ENCODE measurements around the gene SLC26A9. TPM values are rescaled to one million over a fixed set of nuclear protein-coding genes. Genes with fewer than 3 reads are reported as not detected.

SLC26A9 gene
- total RNA-seq, 1 donor from 2014 or later: 34.0 TPM

DNA sequence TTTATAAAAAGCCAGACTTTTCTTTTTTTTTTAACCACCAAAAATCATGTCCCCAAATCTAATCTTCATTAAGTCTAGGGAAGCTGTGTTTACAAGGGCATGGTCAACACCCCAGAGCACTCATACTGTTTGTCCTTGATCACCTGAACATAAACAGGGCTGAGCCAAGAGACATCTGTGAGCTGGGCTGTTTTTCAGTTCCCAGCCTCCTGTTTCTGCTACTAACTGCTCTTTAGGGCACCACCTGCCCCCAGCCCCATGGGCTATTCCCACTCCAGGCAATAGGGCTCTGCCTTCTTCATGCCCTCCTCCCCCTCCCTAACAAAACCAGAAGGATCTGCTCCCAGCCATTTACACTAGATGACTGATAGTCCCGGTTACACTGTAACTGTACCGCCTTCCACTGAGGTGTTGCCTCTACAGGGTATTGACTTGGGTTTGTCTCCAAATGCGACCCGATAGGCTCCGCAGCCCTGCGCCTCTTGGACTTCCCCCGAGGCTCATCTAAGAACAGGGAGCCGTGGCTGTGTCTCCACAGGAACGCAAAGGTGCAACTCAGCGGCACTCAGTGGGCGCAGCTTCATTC, 11.7 kb upstream of the SLC26A9 start:
- intact Hi-C loops (cut with micrococcal nuclease): no loop called here
- no peak for DNase-seq

DNA sequence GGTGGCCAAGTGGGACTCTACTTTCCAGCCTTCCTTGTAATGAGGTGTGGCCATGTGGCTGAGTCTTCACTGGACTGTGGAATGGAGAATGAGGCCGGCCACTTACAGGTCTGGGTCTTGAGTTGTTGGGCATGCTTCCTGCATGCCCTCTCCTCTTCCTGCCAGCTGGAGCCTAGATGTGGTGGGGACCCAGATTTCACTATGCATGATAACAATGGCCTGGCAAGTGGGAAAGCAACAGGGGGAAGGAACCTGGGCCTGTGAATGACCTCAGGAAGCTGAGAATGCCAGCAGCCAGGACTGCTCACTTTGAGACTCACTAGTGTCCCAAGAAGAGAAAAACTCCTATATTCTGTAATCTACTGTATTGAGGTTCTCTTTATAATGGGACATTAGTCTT, 8.5 kb upstream of the SLC26A9 start:
- no peak for ATAC-seq

More for the DNA sequence above, 11.7 kb upstream of the SLC26A9 start:
- no peak for ATAC-seq

DNA sequence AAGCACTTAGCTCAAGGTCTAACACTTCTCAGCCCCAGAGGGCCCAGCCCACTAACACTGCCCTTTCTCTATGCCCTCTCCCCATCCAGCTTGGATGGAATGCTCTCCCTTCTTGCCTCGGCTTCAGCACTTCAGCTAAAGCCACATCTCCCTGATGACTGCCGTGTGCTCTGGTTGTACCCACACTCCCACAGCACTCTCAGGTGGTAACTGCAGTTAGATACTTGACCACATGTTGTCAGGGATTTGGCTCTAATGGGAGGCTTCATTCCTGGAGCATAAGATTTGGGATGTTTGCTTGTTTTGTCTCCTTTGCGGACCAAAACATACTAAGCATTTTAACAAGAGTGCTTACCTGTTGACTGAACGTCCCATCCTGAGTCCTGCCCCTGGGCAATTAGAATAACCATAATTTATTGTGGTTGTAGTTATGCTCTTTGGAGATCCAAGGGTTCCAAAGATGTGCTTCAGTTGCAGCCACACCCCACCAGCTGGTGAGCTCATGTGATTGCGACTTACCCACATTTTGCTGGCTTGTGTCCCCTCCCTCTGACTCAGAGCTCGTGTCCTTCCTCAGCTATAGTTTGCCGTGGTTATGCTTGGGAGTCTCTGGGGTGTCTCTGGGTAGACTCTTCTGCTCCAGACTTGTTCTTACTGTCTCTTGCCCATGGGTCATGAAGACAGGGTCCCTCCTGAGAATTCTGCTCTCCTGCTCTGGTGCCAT, 7.7 kb upstream of the SLC26A9 start:
- no peak for ATAC-seq

More for the DNA sequence above, 8.5 kb upstream of the SLC26A9 start:
- DNase-seq: no peak
- intact Hi-C loops (cut with micrococcal nuclease): no loop called here

DNA sequence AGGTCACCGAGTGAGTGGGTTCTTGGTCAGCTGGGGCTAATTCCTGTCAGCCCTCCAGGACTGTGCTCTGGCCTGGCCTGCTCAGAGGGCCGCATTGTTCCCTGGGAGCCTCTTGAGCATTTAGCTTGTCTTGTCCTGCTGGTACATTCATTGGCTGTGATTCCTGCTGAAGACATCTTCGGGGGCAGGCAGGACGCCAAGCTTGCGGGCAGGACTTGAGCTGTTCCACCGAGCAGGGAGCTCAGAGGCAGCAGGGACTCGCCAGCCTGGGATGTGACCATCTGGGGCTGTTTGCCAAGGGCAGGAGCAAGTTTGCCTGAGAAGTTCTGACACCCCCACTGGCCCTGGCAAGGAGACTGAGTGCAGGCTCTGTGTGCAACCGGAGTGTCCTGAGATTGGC, 7.0 kb upstream of the SLC26A9 start:
- ATAC-seq (peak; percentile 59), DNase-seq (peak; percentile 48)
- intact Hi-C loops (cut with micrococcal nuclease): no loop called here

More for the DNA sequence above, 7.7 kb upstream of the SLC26A9 start:
- intact Hi-C loops (cut with micrococcal nuclease): no loop called here
- no peak for DNase-seq

DNA sequence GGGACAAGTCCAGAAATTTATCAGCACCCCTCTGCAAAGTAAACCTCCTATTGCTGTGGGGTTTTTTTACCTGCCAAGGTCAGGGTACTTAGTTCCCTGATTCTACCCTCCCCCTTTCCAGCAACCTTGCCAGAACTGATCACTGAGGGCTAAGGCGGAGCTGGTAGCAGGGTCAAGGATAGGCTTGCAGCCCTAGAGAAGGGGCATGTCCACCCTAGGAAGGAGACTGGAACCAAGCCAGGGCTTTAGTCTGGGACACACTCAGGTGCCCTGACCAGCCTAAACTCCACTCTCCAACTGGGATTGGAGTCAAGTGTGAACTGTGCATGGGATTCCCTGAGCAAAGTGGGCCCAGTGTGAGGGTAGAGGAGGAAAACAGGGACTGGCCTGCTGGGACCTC, 6.5 kb upstream of the SLC26A9 start:
- DNase-seq (no peak), ATAC-seq (peak; percentile 9)
- intact Hi-C loops (cut with micrococcal nuclease): no loop called here

DNA sequence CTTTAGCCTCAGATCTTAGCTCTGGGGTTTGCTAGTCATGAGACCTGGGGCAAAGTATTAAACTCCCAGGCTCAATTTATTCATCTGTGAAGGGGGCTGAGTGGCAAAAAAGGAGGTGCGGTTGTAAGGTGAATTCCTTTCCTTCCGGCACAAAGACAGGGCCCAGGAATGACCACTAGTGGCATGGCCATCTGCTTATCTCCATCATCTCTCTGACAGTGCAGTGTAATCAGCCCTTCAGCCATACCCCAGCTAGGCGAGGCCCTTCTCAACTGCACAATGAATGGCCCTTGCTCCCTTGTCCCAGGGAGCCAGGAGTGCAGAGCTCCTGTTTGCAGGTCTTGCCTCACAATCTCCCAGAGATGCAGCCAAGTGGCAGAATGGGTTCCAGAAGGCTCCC, 5.6 kb upstream of the SLC26A9 start:
- DNase-seq (no peak), ATAC-seq (no peak)
- intact Hi-C loops (cut with micrococcal nuclease): no loop called here

DNA sequence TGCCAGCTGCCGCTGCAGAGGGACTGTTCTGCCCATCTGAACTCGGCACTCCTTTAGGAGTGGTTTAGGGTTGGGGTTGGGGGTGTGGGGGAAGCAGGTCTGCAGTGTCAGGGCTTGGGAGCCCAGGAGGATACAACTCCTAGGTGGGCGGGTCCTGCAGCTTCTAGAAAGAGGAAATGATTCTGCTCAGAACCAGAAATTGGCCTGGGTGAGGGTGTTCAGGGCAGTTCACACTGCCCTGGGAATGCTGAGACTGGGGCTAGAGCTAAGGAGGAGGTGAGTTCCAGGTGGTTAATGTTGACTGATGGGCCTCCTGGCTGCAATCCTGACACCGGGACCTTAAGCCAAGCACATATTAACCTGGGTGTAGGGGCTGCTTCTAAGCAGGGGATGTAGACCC, 4.8 kb upstream of the SLC26A9 start:
- intact Hi-C loops (cut with micrococcal nuclease): no loop called here
- DNase-seq (no peak), ATAC-seq (no peak)

DNA sequence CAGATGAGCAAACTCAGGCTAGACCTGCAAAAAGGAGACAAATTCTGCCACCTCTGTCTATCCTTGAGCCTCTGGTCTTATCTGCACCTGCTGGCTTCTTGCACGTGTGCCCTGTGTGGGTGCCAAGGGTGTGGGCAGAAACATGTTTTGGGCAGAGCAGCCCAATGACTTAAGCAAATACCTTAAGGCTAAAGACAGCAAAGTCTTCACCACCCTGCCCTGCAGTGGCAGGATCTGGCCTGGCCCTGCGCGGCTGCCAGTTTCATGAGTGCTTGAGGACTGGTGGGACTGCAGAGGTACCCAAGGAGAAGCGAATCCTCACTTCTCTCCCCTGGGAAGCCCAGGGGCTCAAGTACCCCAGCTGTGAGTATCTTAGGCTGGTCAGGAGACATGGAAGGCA, 3.8 kb upstream of the SLC26A9 start:
- intact Hi-C loops (cut with micrococcal nuclease): no loop called here
- peak; percentile 9 for ATAC-seq
- DNase-seq: no peak

DNA sequence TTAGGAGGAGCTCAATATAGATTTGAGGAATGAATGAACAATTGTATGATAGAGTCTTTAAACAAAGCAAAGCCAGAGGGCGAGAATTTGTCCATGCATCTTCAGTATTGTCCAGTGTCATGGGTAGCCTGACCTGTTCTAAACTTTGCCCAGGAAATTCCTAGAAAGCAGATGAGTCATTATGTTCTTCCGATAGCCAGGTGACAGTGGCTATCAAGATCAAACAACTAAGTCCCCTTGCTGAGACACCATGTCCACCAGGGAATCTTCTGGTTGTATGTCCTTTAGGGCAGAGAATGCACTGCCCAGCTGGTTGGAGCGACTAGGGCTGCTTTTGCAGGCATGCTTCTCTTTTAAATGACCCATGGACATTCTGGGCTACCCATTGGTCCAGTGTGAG, 1.8 kb upstream of the SLC26A9 start:
- ATAC-seq (no peak), DNase-seq (no peak)
- intact Hi-C loops (cut with micrococcal nuclease): no loop called here

DNA sequence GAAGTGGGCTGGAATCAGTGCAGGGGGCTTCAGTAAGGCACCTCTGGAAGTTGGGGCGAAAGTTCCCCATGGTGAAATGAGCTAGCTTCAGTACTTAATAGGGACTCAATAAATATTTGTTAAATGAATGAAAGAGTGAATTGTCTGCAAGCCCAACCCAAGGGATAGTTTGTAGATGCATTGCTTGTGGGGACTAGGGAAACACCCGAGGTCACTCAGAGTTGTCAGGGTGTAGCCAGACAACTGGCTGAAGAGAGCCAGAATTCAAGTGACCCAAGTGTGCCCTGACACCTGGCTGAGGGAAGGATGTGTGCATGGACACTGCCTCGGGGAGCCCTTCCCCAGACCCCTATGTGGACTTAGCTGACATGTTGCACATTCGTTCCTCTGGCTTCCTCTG, 1.3 kb upstream of the SLC26A9 start:
- DNase-seq (no peak), ATAC-seq (no peak)
- intact Hi-C loops (cut with micrococcal nuclease): no loop called here

DNA sequence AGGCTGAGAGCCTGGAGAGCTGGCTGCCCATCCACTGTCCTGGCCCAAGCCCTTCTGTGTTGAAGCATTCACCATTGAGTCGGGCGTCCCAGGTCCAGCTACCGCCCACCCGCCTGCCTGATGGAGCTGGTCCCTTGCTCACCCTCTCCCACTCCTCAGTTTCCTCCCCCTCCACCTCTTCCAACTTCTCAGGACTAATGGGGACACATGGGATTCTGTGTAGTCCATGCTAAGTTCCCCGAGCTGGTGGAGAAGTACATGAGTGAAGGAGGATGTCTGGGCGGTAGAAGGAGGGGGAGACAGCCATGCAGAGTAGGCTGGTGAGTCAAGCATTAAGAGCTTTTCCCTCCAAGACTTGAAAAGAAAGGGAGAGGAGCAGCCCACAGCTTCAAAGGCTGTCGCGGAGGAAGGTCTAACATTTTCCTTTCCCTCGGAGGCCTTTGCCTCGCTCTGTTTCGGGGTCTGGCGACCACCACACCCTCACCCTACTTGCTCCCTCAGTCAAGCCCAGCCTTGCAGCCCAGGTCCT, 561 bp downstream of the SLC26A9 start:
- ATAC-seq (no peak), DNase-seq (no peak)
- intact Hi-C loops (cut with micrococcal nuclease): no loop called here

DNA sequence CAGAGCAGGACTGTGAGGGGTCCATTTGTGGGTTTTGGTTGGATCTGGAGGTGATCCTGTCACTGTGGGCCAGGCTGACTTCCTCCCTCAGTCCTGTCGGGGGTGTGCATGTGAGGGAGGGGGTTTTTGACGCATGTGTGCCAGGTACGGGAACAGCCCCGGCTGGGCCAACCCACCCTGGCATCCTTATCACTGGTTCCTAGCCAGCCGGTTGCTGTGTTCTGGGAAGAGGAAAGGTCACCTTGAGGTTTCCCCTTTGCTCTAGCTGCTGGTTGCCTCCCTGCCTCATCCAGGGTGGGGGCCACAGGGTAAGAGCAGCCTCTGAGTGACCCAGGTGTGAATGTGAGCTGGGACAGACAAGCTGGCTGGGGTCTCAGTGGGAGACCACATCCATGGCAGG, 2.5 kb downstream of the SLC26A9 start:
- intact Hi-C loops (cut with micrococcal nuclease): no loop called here
- peak; percentile 67 for ATAC-seq
- no peak for DNase-seq

DNA sequence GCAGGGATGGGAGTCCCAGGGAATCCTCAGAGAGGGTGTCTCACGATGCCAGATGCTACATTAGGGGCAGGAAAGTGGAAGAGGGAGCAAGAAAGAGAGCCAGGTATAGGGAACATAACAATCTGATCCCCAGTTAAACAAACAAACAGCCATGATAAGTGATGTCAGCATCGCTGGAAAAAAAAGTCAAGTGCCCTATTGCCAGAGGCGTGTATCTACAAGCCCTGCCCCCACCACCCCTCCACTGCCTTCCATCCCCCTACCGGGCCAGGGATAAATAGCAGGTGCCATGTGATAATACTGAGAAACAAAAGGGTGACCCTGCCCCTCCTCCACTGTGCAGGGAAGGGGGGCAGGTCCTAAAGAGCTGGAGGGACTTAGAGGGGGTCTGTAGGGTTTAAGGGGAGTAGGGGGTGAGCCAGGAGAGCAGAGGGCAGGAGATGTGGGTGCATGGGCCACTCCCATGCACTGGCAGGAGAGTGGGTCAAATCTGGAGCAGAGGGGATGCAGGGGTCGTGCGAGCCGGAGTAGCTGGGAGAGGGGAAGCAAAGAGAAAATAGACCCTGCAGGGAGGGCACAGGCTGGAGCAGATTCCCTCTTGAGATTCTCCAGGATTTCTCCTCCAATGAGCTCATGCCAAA, 3.4 kb downstream of the SLC26A9 start:
- intact Hi-C loops (cut with micrococcal nuclease): no loop called here
- ATAC-seq: peak; percentile 66
- DNase-seq: no peak

DNA sequence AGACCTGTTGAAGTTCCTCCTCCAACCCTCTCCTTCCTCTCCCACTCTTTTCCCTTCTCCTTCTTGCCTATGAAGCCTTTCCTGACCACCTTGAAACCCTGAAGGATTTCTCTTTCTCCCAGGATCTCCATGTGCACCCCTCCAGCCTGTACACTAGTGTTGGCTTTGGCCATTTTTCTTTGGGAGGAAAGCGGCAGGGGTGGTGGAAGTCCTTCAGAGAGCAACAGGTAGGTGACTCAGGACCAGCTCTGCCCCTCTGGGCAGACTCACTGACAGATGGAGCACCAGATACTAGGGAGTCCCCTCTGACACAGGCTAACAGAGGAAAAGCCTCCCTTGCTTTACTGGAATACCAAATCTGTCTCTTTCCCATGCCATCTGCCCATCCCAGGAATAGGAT, 4.6 kb downstream of the SLC26A9 start:
- intact Hi-C loops (cut with micrococcal nuclease): no loop called here

DNA sequence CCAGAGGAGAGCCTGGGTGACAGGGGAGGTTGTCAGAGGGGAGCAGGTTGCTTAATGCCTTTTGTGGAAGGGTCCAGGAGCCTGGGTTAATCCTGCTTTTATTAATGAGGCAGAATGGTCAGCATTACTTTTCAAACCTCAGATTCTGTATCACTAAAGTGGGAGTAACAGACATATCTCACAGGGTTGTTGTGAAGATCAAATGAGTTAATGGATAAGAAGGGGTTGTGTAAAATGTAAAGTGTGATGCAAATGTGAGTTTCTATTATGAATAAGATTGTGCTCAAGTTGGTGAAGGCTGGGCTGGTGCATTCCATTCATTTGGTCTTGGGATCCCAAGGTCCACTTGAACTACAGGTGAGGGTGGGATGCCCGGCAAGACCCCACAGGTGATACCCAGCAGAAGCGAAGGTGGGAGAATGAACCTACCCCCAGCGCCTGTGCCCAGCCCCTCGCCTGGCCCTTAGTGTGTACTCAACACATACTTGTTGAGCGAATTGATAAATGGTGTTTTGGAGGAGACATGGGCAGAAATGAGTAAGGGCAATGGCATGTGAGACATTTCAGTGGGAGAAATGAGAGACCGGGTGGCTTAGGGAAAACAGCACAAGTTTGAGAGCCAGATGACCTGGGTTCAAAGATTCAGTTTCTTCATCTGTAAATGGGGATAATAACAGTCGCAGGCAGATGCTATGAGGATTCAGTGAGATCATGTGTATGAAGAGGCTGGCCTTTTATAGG, 6.2 kb downstream of the SLC26A9 start:
- intact Hi-C loops (cut with micrococcal nuclease): no loop called here
- ATAC-seq (no peak), DNase-seq (no peak)

More for the DNA sequence above, 4.6 kb downstream of the SLC26A9 start:
- ATAC-seq (no peak), DNase-seq (no peak)

DNA sequence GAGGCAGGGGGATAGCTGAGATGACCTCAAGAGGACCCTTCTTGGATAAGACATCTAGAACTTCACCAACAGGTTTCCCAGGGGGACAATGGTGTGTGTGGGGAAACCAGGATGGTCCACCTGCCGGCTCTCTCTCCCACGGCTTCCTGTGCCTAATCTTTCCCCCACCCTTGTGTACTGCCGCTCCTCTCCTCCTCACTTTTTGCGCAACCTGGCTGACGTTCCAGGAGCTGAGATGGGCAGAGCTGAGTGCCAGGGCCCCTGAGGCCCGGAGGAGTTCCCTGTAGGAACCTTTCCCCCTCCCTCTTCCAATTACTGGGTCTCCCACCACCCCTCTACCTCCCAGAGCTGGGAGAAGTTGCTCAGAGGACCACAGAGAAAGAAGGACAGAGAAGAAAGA, 6.9 kb downstream of the SLC26A9 start:
- intact Hi-C loops (cut with micrococcal nuclease): no loop called here
- ATAC-seq: no peak
- DNase-seq: no peak

DNA sequence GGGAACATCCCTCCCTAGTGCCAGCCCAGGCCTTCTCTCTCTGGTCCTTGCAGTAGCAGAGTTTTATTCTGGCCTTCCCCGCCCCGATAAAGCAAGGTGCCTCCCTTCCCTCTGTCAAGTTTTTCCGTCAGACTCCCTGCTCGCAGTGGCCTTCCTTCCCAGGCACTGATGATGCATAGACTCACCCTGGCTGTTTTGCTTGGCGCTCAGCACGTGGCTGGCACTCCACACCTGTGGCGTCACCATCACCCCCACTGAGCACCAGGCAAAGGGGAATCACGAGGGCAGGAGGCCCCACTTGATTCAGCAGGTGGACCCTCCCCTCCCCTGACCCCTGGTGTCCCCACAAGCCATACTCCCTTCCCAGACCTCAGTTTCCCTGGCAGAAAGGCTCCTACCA, 7.4 kb downstream of the SLC26A9 start:
- no peak for ATAC-seq
- intact Hi-C loops (cut with micrococcal nuclease): no loop called here
- no peak for DNase-seq

DNA sequence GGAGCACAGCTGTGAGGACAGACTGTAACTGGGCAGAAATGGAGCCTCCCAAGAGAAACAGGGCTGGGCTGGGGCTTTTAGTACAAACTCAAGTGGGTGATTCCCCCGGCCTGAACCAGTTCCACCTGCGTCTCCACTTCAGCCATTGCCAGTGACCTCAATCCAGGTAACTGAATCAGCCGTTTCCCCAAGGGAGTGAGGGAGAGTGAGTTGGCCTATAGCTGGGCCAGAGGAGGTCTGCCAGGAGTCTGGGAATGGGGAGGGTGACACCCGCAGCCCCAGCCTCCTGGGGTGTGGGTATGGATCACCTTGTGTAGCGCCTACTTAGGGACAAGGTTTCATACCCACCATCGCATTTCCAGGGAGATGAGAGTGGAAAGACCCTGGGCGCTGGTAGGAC, 8.5 kb downstream of the SLC26A9 start:
- DNase-seq (no peak), ATAC-seq (no peak)
- intact Hi-C loops (cut with micrococcal nuclease): no loop called here

DNA sequence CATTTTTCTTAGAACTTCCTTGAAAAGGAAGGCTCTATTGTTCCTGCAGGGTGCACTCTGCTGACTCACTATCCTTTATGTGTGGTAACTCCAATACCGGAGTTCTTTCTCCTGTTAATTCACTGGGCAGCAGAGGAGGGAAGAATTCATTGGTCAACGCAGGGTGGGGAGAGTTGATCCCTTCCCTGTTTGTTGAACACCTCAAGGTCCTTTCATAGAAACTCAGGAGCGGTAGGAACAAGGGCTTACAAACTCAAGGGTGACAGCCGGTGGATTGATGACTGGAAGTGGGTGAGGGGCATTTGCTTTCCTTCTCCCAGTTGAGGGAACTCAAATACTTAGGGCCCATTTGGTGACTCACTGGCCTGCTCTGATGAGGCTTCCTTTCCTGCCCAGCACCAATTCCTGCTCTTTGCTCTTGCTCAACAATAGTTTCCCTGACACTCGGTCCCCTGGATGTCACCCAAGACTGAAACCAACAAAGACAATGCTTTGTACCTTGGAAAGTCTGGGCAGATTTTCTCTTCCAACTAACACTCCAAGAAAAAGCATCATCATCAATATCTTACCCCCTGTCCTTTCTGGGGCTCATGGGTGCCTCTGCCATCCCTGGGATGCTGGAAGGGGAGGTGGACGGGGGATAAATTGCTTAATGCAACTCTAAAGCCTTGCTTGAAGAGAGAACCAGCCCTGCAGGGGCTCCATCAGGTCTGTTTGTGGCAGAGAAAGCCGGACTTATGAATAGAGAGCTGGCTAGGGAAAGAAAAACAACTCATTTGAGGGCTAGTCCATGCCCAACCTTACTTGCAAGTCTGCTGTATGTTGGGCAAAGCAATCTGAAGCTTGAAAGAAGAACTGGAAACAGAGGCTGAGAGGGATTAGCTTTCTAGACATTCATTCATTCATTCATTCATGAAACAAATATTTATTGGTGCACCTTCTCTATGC, 9.3 kb downstream of the SLC26A9 start:
- no peak for DNase-seq
- intact Hi-C loops (cut with micrococcal nuclease): no loop called here

More for the DNA sequence above, 9.3 kb downstream of the SLC26A9 start:
- ATAC-seq: no peak
